ENCODE results near the gene LGALS9. TPM values are rescaled to one million over a fixed set of nuclear protein-coding genes. Genes with fewer than 3 reads are reported as not detected.
"Not testable (repeated sequence)": the region's sequence is repeated elsewhere in the genome, so short reads cannot be mapped to it uniquely, and the experiment has no call there.

The LGALS9 gene
- total RNA-seq, 2 donors from 2014 or later: 230 to 514 TPM

GRCh38 chr17:27621536-27621935 lies 9.5 kb upstream of the LGALS9 start:
- intact Hi-C loops (cut with DNase I, micrococcal nuclease): no loop called here
- no peak for ATAC-seq

GRCh38 chr17:27621942-27622559 lies 8.9 kb upstream of the LGALS9 start:
- DNase-seq: no peak
- intact Hi-C loops (cut with DNase I, micrococcal nuclease): no loop called here
- ATAC-seq: peak; percentile 74

More at GRCh38 chr17:27621536-27621935, 9.5 kb upstream of the LGALS9 start:
- DNase-seq: no peak

- DNase-seq (no peak), ATAC-seq (no peak)
- intact Hi-C loops (cut with DNase I, micrococcal nuclease): no loop called here
These were observed 8.0 kb upstream of the LGALS9 start for GRCh38 chr17:27622986-27623385.

- intact Hi-C loops (cut with DNase I, micrococcal nuclease): no loop called here
These were observed 7.4 kb upstream of the LGALS9 start for GRCh38 chr17:27623614-27624013.

GRCh38 chr17:27624539-27624938 lies 6.4 kb upstream of the LGALS9 start:
- intact Hi-C loops (cut with DNase I, micrococcal nuclease): no loop called here
- DNase-seq (no peak), ATAC-seq (no peak)

More at GRCh38 chr17:27623614-27624013, 7.4 kb upstream of the LGALS9 start:
- DNase-seq (no peak), ATAC-seq (peak; percentile 64)

GRCh38 chr17:27625856-27626255 lies 5.1 kb upstream of the LGALS9 start:
- intact Hi-C loops (cut with DNase I, micrococcal nuclease): no loop called here
- no peak for DNase-seq
- ATAC-seq: no peak

GRCh38 chr17:27627514-27627913 lies 3.5 kb upstream of the LGALS9 start:
- ATAC-seq (no peak), DNase-seq (no peak)
- intact Hi-C loops (cut with DNase I, micrococcal nuclease): no loop called here

GRCh38 chr17:27628376-27628775 lies 2.6 kb upstream of the LGALS9 start:
- no peak for DNase-seq
- intact Hi-C loops (cut with DNase I, micrococcal nuclease): no loop called here
- ATAC-seq: no peak

- DNase-seq; intact Hi-C loops (cut with DNase I, micrococcal nuclease); ATAC-seq: not testable (repeated sequence)
These were observed 1.7 kb upstream of the LGALS9 start for GRCh38 chr17:27629260-27629659.

- ATAC-seq: peak; percentile 36
These were observed 398 bp downstream of the LGALS9 start for GRCh38 chr17:27631411-27631760.

GRCh38 chr17:27631897-27632725 lies 1.1 kb downstream of the LGALS9 start:
- peak in 1 of 2 donors; percentile 55 for DNase-seq
- intact Hi-C loops (cut with DNase I, micrococcal nuclease): no loop called here
- peak; percentile 24 for ATAC-seq

More at GRCh38 chr17:27631411-27631760, 398 bp downstream of the LGALS9 start:
- intact Hi-C loops (cut with DNase I, micrococcal nuclease): no loop called here
- no peak for DNase-seq

GRCh38 chr17:27632766-27633165 lies 1.8 kb downstream of the LGALS9 start:
- DNase-seq: peak; percentile 64 to 84
- intact Hi-C loops (cut with DNase I, micrococcal nuclease): not testable (repeated sequence)

GRCh38 chr17:27633312-27634025 lies 2.5 kb downstream of the LGALS9 start:
- intact Hi-C loops (cut with DNase I, micrococcal nuclease): no loop called here
- no peak for ATAC-seq
- peak in 1 of 2 donors; percentile 60 for DNase-seq

More at GRCh38 chr17:27632766-27633165, 1.8 kb downstream of the LGALS9 start:
- peak; percentile 6 for ATAC-seq

- DNase-seq: no peak
- intact Hi-C loops (cut with DNase I, micrococcal nuclease): no loop called here
- no peak for ATAC-seq
These were observed 3.0 kb downstream of the LGALS9 start for GRCh38 chr17:27634026-27634335.

- intact Hi-C loops (cut with DNase I, micrococcal nuclease): no loop called here
- DNase-seq (no peak), ATAC-seq (no peak)
These were observed 3.8 kb downstream of the LGALS9 start for GRCh38 chr17:27634776-27635175.

- ATAC-seq: peak; percentile 33
- intact Hi-C loops (cut with DNase I, micrococcal nuclease): no loop called here
These were observed 4.4 kb downstream of the LGALS9 start for GRCh38 chr17:27635275-27635823.

GRCh38 chr17:27636005-27636520 lies 5.1 kb downstream of the LGALS9 start:
- DNase-seq; intact Hi-C loops (cut with DNase I, micrococcal nuclease): not testable (repeated sequence)
- ATAC-seq: peak; percentile 69

More at GRCh38 chr17:27635275-27635823, 4.4 kb downstream of the LGALS9 start:
- DNase-seq: peak; percentile 57 to 60

GRCh38 chr17:27637818-27638217 lies 6.8 kb downstream of the LGALS9 start:
- ATAC-seq; DNase-seq; intact Hi-C loops (cut with DNase I, micrococcal nuclease): not testable (repeated sequence)

- DNase-seq; intact Hi-C loops (cut with DNase I, micrococcal nuclease): not testable (repeated sequence)
- peak; percentile 49 for ATAC-seq
These were observed 7.5 kb downstream of the LGALS9 start for GRCh38 chr17:27638415-27638914.
